ENCODE measurements around the gene OR2H2.

Gene OR2H2

DNA sequence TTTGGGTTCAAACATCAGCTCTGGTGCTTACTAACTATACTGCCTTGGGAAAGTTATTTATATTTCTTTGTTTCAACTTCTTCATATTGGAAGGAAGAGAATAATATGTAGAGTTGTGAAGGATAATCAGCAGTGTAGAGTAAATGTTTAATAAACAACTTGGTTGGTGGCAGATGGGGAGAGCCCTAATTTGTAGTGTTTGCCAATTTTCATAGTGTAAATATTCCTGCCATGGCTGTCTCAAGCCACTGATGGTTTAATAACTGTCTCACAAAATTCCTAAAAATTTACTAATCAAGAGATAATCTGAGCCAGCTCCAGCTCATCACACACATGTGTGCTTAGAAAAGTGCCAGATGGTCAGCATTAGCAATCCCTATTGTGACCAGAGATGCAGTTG lies at the start of gene OR2H2:
Gene OR2H2 (plus strand): TSS at position 301 of the 400 bp plus-strand sequence. CDS start 2,824 bp downstream, outside the sequence.
- DNase-seq: no peak

GRCh38 chr6:29537714-29538403 lies 47.1 kb upstream of the OR2H2 start:
- DNase-seq: no peak

- DNase-seq: no peak
These were observed 37.3 kb upstream of the OR2H2 start for GRCh38 chr6:29547573-29547972.

GRCh38 chr6:29552512-29553051 lies 32.3 kb upstream of the OR2H2 start:
- DNase-seq: no peak

GRCh38 chr6:29553268-29554057 lies 31.5 kb upstream of the OR2H2 start:
- peak; percentile 8 for DNase-seq

DNA sequence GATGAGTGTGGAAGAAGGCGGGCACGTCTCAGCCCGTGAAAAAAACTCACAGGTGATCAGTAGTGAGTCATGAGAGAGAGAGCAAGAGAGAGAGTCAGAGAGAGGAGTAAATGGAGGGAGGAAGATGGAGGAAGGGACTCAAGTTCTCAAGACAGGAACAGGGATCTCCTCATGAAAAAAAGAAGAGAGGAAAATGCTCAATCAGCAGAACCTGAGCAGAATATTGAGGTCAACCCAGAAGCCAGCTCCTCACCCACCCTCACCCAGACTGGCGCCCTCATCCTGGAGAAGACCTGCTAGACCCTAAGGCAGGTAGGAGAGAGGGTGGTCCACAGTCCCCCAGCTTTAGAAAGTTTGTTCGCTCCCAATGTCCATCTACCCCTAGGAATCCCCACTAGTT lies 30.2 kb upstream of the OR2H2 start:
- DNase-seq: no peak

- DNase-seq: no peak
These were observed 27.6 kb upstream of the OR2H2 start for GRCh38 chr6:29557320-29557719.

DNA sequence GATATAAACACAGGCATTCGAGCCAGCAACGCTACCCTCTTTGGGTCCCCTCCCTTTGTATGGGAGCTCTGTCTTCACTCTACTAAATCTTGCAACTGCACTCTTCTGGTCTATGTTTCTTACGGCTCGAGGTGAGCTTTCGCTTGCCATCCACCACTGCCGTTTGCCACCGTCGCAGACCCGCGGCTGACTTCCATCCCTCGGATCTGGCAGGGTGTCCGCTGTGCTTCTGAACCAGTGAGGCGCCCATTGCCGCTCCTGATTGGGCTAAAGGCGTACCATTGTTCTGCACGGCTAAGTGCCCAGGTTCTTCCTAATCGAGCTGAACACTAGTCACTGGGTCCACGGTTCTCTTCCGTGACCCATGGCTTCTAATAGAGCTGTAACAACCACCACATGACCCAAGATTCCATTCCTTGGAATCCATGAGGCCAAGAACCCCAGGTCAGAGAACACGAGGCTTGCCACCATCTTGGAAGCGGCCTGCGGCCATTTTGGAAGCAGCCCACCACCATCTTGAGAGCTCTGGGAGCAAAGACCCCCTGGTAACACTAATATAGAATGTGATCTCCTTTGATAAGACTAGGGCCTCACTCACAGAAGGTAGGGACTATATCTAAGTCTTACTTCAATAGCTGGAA lies 26.4 kb upstream of the OR2H2 start:
- DNase-seq: no peak

DNA sequence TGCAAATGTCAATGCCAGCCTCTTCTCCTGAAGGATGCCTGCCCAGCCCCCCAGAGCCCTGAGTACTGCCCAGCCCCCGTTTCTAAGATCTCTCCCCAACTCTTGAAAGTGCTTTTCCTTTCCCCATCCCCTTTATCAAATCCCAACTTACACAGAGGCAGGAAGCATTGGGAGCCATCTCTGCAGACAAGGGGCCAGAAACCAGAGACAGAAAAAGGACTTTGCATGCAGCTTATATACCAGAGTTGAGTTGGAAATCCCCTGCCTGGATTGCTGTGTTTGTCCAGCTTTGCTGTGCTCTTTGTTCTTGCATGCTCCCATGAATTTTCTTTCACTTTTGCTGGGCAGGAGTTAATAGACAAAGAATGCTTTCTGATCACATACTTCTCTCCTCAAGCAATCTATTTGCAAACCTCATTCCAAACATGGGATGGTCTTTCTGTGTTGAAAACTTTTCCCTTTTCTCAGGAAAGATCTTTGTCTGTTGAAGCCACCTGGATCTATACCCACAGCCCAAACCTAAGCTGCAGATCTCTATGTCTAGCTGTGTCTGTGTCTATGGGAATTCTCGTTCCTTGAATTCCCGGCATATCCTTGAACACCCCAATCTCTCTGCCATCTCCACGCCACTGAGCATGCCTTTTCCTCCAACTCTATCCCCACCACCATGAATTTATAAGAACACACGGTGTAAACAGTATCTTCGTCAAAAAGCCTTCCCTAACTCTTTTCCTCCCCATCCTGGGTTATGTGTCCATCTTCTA lies 25.2 kb upstream of the OR2H2 start, which contains the start of gene UBD:
Gene UBD (minus strand): TSS at position 209 of the 764 bp plus-strand sequence. CDS start 31 bp downstream, at position 178.
- DNase-seq: no peak

DNA sequence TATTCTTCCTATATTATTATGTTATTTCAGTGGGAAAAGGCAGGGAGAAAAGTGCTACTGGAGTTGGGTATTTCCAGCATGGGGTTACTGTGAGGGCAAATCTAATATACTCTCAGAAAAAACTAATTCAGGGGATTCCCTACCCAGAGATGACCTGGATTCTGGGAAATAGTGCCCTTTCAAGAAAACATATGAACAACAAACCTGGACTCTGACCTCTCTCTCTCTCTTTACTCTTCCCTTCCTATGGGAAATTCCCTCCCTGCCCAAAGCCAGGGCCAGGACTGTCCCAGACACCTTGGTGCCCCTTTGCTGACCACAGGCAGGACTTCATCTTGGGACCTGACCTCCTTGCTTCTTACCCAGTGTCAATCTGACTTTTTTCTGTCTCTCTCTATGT lies 23.8 kb upstream of the OR2H2 start:
- DNase-seq: no peak

DNA sequence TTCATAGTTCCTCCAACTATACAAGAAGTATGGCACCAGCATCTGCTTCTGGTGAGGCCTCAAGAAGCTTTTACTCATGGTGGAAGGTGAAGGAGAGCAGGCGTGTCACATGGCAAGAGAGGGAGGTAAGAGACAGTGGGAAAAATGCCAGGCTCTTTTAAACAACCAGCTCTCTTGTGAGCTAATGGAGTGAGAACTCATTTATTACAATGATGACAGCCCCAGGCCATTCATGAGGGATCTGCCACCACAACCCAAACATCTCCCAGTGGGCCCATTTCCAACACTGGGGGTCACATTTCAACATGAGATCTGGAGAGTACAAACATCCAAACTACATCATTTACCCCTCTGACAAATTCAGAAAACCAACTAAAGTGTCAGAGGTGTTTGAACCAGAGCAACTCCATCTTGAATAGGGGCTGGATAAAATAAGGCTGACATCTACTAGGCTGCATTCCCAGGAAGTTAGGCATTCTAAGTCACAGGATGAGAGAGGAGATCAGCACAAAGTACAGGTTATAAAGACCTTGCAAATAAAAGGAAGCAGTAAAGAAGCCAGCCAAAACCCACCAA lies 23.2 kb upstream of the OR2H2 start:
- peak; percentile 5 for DNase-seq

- DNase-seq: no peak
These were observed 21.4 kb upstream of the OR2H2 start for GRCh38 chr6:29563435-29563965.

GRCh38 chr6:29564875-29565274 lies 20.0 kb upstream of the OR2H2 start:
- no peak for DNase-seq

DNA sequence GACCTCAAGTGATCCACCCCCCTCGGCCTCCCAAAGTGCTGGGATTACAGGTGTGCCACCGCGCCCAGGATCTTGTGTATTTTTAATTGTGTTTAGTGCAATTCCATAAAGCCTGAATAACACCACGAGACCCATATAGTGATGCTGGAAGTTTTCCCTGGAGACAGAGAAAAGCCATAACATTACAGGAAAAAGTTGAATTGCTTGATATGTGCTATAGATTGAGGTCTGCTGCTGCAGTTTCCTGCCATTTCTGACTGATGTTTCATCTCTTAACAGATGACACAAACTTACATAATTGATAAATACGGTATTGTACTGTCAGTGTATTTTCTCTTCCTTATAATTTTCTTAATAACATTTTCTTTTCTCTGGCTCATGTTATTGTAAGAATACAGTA lies 18.1 kb upstream of the OR2H2 start:
- DNase-seq: no peak

- DNase-seq: no peak
These were observed 17.4 kb upstream of the OR2H2 start for GRCh38 chr6:29567541-29567940.

GRCh38 chr6:29567991-29568390 lies 16.9 kb upstream of the OR2H2 start:
- no peak for DNase-seq

DNA sequence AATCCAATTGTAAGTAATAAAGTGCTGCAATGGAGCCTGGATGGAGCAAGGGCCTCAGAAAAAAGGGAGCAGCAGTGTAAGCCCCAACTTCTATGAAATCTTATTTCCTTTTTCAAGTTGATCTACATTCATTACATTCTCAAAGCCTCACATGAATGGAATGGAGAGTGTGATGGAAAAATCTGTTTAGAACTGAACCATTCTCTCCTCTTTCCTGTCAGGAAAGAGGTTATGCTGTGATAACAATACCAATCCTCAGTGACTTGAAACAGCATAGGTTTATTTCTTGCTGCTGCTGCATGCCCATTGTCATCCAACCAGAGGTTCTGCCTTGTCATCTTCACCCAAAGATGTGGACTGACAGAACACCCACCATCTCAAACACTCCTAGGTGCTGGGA lies 8.9 kb upstream of the OR2H2 start:
- no peak for DNase-seq

GRCh38 chr6:29577544-29577943 lies 7.4 kb upstream of the OR2H2 start:
- no peak for DNase-seq

DNA sequence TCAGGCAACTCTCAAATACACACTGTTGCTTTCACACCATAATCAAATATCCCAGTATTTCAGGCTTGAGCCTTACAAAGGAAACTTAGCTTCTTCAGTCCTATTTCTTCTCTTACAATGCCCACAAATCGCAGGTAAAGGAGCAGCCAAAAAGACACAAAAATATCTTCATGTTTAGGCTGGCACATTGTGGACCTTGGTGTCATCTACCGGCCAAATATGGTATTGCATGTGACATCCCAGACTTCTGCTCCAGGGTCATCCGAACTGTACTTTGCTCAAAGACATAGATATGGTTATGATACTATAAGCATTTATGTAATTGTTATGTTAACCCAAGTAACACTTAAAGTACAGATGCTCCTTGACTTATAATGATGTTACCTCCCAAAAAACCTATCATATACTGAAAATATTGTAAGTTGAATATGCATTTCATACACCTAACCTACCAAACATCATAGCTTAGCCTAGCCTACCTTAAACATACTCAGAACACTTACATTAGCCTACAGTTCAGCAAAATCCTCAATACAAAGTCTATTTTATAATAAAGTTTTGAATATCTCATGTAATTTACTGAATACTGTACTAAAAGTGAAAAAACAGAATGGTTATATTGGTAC lies 4.6 kb downstream of the OR2H2 start:
- DNase-seq: peak; percentile 43

DNA sequence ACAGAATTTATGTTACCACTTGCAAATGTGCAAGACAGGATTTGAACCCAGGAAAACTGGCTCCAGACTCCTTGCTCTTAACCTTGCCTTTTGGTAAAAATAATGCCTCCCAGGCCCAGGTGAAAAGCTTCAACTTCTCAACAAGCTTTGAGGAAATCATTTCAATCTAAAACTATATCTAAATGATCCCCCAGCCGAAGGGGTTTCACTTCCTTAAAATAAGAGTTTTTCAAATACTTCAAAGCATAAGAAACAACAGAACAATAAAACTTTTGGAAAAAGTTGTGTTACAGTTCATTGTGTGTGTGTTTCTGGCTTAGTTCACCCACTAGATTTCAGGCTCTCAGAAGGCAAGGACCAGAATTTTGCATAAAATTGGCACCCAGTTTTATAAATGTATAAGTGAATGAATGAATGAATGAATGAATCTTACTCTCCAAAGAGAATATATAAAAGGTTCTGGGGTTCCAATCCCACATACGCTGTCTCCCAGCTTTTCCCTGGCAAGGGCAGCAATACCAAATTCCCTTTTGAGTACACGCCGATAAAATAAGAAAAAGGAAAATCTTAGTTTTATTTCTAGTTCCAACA lies 5.4 kb downstream of the OR2H2 start:
- DNase-seq: no peak

DNA sequence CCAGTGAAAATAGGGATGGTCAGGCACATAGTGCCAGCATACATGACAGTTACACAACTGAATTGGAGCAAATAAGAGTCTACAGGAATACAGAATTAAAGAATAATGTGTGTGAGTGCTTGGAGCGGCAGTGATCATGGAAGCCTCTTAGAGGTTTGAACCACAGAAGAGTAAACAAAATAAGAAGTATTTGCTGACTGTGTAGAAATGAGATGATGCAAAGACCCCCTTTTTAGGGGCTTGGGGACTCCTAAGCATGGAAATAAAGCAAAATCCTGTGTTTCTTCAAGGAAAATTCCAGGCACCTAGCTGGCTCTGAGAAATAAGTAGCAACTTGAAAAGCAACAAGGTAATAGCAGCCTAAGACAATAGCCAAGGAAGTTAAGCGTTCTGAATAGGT lies 6.8 kb downstream of the OR2H2 start:
- no peak for DNase-seq
